ENCODE measurements around the gene NOC2L.

The NOC2L gene

DNA sequence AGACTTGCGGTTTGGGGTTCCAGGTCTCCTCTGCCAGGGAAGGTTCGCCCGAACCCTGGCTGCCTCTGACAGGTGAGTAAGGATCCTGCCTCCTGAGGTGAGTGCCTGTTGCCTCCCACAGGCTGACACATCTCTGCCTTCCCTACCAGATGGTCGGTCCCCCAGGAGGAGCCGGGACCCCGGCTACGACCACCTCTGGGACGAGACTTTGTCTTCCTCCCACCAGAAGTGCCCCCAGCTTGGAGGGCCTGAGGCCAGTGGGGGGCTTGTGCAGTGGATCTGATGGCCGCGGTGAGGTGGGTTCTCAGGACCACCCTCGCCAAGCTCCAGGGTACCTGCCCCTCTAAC lies 15.2 kb upstream of the NOC2L start:
- DNase-seq = no peak

DNA sequence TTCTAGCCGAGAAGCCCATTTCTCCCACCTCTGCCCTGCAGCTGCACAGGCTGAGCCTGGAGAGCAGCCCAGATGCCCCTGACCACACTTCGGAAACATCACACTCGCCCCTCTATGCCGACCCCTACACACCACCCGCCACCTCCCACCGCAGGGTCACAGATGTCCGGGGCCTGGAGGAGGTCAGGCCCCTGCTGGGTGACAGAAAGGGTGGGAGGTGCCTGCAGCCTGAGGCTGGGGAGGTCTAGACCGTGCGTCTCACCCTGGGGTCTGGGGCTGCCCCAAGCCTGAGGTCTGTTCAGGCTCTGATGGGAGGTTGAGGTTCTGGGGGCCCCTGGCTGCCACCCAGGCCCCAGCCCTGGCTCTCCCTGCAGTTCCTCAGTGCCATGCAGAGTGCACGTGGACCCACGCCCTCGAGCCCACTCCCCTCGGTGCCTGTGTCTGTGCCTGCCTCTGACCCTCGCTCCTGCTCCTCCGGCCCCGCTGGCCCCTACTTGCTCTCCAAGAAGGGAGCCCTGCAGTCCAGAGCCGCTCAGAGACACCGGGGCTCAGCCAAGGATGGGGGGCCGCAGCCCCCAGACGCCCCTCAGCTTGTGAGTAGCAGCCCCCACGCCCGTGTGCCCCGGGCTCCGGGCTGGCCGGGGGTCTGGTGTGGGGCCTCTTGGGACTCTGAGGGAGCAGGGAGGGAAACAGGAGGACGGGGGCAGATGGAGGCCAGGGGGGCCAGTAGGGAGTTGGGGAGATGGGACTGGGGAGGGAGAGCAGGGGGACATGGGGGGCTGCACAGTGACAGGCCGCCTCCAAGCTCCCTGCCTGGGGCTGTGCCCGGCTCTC lies 14.6 kb upstream of the NOC2L start:
- no peak for DNase-seq

GRCh38 chr1:972726-973458 lies 13.8 kb upstream of the NOC2L start:
- DNase-seq = no peak

DNA sequence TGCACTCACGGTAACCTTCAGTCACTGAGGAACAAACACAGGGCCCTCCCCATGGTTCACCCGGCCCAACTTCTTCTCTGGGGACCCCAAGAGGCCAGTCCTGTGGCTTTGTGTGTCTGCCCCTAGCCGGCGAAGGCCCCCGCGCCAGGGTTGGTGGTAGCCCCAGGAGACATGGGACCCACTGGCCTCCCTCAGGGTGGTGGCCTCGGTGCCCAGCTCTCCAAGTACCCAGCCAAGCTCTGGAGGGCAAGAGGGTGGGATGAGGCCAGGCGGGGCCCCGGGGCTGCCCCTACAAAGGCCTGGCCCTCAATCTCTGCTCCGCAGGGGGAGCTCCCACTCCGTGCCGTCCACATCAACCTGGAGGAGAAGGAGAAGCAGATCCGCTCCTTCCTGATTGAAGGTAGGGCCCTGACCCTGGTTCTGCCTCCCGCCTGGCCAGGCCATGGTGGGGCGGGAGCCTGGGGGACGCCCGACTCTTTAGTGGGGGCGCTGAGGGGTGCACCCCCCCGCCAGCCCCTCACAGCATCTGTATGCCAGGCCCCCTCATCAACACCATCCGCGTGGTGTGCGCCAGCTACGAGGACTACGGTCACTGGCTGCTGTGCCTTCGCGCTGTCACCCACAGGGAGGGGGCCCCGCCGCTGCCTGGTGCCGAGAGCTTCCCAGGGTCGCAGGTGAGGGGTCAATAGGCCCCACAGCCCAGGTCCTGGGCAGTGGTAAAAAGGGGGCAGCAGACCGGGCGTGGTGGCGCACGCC lies 12.9 kb upstream of the NOC2L start:
- no peak for DNase-seq

- DNase-seq = no peak
Observed at GRCh38 chr1:970973-971730, 12.1 kb upstream of the NOC2L start.

GRCh38 chr1:970242-970972 lies 11.4 kb upstream of the NOC2L start:
- DNase-seq = no peak

GRCh38 chr1:969260-969855 lies 10.3 kb upstream of the NOC2L start:
- no peak for DNase-seq

GRCh38 chr1:967466-968343 lies 8.6 kb upstream of the NOC2L start:
- DNase-seq = no peak

DNA sequence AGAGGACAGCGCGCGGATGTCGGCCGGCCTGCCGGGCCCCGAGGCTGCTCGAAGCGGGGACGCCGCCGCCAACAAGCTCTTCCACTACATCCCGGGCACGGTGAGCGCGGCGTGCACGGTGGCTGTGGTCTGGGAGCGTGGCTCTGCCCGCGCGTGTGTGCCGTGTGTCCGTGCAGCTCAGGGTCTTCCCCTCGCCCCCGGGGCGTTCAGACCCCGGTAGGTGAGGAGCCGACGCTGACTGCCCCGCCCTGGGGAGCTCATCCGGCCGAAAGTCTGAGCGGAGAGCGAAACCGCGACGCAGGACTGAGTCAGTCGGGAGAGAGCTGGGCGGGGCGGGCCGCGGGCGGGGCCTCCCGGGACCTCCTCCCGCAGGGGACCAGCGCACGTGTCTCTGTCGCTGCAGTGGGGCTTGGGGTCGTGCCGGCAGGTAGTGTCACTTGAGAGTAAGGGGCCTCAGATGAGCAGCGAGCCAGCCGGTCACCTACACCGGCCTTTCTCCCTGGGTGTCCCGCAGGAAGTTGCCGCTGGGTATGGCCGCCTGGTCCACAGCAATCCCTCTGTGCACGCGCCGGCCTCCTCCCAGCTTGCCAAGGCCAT lies 7.7 kb upstream of the NOC2L start:
- DNase-seq = no peak

DNA sequence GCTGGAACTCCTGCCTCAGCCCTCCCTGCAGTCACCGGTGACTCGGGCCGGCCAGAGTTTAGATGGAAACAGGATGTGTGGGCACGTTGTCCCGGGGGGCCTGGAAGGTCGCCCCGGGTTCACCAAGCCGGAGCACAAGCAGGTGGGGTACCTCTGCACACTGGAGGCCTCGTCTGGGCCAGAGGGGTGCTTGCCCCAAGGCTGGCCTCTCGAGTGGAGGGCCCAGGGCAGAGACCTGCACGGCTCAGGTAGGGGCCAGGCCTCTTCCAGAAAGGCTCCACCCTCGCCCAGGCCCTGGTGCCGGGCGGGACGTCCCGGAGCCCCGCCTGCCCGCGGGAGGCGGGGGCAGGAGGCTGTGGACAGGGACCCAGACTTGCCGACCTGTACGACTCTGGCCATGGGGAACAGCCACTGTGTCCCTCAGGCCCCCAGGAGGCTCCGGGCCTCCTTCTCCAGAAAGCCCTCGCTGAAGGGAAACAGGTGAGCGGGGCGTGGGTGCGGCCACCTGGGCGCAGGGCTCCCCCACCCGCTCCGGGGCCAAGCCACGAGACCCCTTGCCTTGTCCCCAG lies 7.2 kb upstream of the NOC2L start, which contains the start of gene PLEKHN1:
Gene PLEKHN1 (plus strand): TSS at position 348 of the 569 bp plus-strand sequence. CDS start 50 bp downstream, at position 398.
- DNase-seq = no peak

DNA sequence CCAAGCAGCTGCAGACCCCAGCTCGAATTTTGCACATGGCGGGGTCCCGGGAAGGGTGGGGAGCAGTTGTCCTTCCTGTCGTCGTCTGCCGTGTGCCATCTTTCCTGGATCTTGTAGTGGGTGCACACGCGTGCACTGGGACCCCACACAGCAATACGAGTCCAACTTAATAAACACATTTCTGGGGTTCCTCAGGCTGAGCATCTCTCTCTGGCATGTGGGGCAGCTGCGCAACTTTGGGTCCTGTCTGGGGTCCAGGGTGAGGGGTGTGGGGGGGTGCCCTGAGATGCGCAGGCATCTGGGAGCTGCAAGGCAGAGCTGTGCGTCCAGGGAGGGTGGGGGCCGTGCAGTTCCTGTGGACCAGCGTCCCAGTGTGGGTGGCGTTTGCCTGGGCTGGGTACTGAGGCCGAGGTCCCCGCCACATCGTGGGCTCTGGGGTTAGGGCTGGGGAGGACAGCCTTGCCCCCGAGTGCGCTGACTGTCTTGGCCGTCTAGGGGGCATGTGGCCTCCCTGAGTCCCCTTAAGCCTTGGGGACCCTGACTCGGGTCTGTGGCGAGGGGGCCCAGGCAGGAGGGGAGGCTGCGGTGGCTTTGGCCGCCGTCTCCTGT lies 6.6 kb upstream of the NOC2L start:
- no peak for DNase-seq

DNA sequence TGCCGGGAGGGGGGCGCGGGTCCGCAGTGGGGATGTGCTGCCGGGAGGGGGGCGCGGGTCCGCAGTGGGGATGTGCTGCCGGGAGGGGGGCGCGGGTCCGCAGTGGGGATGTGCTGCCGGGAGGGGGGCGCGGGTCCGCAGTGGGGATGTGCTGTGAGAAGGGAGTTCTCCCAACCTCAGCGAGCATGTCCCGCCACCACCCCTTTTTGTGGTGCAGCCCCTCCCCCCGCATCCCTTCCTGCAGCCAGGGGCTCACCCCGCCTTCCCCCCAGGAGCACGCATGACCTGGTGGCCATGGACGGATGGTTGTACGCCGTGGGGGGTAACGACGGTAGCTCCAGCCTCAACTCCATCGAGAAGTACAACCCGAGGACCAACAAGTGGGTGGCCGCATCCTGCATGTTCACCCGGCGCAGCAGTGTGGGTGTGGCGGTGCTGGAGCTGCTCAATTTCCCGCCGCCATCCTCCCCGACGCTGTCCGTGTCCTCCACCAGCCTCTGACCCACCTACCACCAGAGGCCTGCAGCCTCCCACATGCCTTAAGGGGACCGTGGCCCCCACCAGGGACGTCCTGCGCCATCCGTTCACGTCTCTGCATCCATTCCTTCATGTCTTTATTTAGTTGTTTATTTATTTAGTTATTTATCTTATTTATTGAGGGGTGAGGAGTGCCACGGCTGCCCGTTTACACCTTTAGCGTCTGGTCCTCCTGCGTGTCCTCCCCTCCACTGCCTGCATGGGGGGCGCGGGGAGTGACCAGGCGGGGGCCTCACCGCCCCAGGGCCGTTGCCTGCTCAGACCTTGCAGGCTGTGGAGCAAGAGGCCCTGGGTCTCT lies 5.9 kb upstream of the NOC2L start:
- DNase-seq = no peak

DNA sequence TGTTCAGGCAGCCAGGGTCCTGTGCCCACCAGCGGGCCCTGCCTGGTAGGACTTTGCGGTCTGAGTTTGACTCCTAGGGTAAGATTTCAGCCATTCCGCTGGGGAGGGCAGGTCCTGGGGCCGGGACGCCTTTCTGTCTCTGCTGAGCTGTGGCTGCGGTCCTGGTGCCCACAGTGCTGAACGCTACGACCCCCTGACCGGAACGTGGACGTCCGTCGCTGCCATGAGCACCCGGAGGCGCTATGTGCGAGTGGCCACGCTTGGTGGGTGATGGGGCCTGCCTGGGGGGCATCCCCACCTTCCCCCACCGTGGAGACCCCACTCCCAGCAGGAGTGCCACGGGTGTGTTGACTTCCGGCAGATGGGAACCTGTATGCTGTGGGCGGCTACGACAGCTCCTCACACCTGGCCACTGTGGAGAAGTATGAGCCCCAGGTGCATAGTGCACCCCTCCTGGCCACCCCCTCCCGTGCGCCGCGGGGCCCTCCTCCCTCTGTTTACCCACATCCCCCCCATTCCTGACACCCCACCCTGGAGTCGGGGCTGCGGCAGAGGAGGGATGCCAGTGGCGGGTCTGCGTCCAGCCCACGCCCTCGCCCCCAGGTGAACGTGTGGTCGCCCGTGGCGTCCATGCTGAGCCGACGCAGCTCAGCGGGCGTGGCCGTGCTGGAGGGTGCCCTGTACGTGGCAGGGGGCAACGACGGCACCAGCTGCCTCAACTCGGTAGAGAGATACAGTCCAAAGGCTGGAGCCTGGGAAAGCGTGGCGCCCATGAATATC lies 4.9 kb upstream of the NOC2L start:
- DNase-seq = no peak

GRCh38 chr1:963301-963651 lies 4.2 kb upstream of the NOC2L start:
- DNase-seq = no peak

GRCh38 chr1:962381-963300 lies 3.6 kb upstream of the NOC2L start:
- DNase-seq = no peak

GRCh38 chr1:961132-961669 lies 2.1 kb upstream of the NOC2L start:
- no peak for DNase-seq
